GM06990 (cell line): ENCODE measurements around the gene BICD1.
A peak's percentile ranks its signal among the peaks of the same experiment; 100 is the strongest.

Source experiments
- DNase-seq: peaks from one replicate; pipeline ENCODE4 v3.0.0-alpha.2; 2011; ENCODE audit not compliant: insufficient read length; ENCODE audit errors: extremely low read depth
- H3K27me3 ChIP-seq: replicated peaks from 2 replicates; pipeline ENCODE4 v1.6.0; 2011; ENCODE audit warnings: low read length; ENCODE audit not compliant: control insufficient read depth, insufficient read depth
- H3K36me3 ChIP-seq: 2 replicates; pipeline ENCODE4 v1.5.1; 2011; ENCODE audit warnings: low read length; ENCODE audit not compliant: control insufficient read depth, insufficient read depth
- H3K4me3 ChIP-seq: replicated peaks from 2 replicates; pipeline ENCODE4 v1.5.1; 2011; ENCODE audit warnings: low read depth, mild to moderate bottlenecking, control low read depth, low read length
- TF ChIP-seq, protein P1 (sequence below): IDR thresholded peaks from 2 replicates; pipeline ENCODE4 v1.5.1; 2011; ENCODE audit warnings: low read length, control low read depth, mild to moderate bottlenecking, inconsistent platforms; ENCODE audit not compliant: insufficient read depth, poor library complexity, severe bottlenecking

The BICD1 gene

DNA sequence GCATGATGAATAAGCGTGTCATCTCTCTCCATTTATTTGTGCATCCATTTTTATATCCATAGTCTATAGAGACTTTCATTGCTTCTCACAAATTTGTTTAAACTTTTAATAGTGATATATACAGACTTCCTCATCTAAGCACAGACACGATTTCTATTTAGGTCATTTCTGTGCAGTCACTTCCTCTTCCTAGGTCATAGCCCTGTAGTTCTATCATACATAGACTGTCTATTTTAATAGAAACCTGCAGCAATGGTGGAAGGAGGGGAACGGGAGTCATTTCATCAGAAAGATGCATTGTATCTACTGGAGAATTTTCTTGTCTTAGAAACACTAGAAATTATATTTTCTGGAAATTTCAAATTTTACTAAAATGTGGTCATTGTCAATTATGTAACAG lies 159.3 kb downstream of the BICD1 start:
- no peak overlapping the region for H3K4me3 ChIP-seq

DNA sequence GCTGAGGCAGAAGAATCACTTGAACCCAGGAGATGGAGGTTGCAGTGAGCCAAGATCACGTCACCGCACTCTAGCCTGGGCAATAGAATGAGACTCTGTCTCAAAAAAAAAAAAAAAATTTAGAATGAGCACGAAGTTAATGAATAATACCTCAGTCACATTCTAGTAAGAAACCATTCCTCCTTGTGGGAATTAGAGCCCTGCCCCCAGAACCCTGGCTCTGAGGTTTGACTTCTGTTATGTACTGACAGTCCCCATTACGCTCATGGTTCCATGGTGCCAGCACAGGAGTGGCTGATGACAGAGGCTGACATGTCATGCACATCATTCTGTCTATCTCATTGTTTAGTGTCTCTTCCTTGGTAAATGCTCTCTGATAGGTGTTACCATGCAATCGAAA lies 160.1 kb downstream of the BICD1 start:
- DNase-seq, result no peak
- H3K4me3 ChIP-seq, result no peak overlapping the region
- TF ChIP-seq, protein P1, sequence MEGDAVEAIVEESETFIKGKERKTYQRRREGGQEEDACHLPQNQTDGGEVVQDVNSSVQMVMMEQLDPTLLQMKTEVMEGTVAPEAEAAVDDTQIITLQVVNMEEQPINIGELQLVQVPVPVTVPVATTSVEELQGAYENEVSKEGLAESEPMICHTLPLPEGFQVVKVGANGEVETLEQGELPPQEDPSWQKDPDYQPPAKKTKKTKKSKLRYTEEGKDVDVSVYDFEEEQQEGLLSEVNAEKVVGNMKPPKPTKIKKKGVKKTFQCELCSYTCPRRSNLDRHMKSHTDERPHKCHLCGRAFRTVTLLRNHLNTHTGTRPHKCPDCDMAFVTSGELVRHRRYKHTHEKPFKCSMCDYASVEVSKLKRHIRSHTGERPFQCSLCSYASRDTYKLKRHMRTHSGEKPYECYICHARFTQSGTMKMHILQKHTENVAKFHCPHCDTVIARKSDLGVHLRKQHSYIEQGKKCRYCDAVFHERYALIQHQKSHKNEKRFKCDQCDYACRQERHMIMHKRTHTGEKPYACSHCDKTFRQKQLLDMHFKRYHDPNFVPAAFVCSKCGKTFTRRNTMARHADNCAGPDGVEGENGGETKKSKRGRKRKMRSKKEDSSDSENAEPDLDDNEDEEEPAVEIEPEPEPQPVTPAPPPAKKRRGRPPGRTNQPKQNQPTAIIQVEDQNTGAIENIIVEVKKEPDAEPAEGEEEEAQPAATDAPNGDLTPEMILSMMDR, result no peak
- no peaks in the 10 kb centered on the region for H3K36me3 ChIP-seq
- no peaks in the 10 kb centered on the region for H3K27me3 ChIP-seq

More for the DNA sequence above, 159.3 kb downstream of the BICD1 start:
- Histone ChIP-seq H3K27me3 (no peaks in the 10 kb centered on the region), H3K36me3 (no peaks in the 10 kb centered on the region)
- DNase-seq, result no peak
- TF ChIP-seq, protein P1, result no peak

DNA sequence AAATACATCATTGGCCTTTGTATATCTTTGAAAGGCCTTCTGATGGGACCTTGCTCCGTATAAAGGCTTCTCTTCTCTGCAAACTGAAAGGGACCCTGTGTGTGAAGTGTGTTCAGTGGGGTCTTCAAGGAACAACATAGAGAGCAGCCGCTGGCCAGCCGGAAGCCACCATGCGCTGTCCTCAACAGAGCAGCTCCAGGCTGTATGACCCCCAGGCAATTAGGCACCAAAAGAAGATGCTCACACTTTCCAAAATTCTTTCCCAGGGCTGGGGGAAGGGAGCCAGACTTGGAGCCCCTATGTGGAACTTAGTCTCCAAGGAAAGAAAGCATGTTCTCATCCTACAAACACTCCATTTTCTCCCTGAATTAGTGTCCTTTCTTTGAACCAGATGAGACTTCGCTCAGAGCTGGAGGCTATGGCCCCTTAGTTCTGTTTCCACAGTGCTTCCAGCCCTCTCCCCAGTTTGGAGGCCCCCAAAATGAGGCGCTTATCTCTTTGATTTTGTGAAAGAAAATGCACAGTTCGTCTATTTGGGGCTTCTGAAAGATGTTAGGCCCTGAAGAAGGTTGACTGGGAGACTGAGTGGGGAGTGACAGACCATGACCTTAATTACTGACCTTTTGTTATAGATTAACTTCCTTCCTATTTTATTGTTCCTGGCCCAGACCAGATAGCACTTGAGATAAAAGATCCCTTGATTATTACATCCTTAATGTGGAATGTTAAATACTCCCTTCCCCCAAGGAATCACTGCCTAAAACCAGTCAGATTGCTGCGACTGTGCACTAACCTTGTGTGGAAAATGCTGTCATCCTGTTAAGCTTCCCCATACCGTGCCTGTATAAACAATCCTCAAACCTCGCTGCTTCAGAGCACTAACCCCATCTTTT lies 164.4 kb downstream of the BICD1 start:
- H3K27me3 ChIP-seq, result no peaks in the 10 kb centered on the region
- TF ChIP-seq, protein P1, result no peak
- H3K36me3 ChIP-seq, result no peaks in the 10 kb centered on the region
- DNase-seq, result no peak
- no peak overlapping the region for H3K4me3 ChIP-seq

DNA sequence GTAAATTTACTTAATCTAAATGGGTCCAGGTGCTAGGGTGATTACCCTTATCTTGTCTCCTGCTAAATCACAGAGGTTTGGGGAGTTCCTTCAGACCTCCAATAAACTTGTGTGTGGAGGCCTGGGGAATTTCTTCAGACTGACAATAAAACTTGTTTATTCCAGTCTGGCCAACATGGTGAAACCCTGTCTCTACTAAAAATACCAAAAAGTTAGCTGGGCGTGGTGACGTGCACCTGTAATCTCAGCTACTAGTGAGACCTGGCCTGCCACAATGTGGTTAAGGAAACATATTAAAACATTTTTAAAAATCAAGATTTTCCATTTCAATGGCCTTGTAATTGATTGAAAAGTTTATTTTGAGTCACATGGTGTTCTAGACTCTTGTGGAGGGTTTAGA lies 165.8 kb downstream of the BICD1 start:
- H3K27me3 ChIP-seq, result no peaks in the 10 kb centered on the region
- H3K4me3 ChIP-seq, result no peak overlapping the region
- TF ChIP-seq, protein P1, result no peak
- H3K36me3 ChIP-seq, result no peaks in the 10 kb centered on the region
- no peak for DNase-seq

DNA sequence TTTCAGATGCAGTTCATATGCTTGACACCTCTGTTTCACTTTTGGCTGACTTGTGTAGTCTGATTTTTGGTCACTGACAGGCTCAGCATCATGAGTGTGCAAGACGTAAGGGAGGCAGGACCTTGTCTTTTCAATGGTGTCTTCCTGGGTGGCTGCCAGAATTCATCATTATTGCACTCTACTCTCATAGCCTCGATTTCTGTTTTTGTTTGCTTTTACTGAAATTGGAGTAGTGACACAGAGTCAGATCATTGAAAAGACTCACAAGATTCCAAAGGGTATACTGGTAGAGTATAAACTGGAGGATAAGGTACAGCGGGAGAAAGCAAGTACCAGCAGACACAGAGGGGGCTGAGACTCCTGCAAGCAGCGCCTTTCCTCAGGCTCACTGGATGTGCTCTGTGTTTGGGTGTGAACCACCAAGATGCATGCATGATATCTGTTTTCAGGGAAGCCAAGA lies 166.4 kb downstream of the BICD1 start:
- Histone ChIP-seq H3K4me3 (peak overlapping the region; percentile 1; the same call in 1 of the 2 replicates), H3K27me3 (no peaks in the 10 kb centered on the region), H3K36me3 (no peaks in the 10 kb centered on the region)
- DNase-seq, result peak; percentile 36
- TF ChIP-seq, protein P1, result no peak
